NCI-H748 (cell line): ENCODE measurements around the gene SNX27.
"Not testable (repeated sequence)": the region's sequence is repeated elsewhere in the genome, so short reads cannot be mapped to it uniquely, and the experiment has no call there.

Experiments
- DNase-seq: peaks from one replicate; lab custom pipeline; 2025; ENCODE audit not compliant: unreplicated experiment; lab: John Stamatoyannopoulos, UW

Gene SNX27

GRCh38 chr1:151720125-151720524, 108.3 kb downstream of the SNX27 start:
- DNase-seq = no peak

- no peak for DNase-seq
Observed at GRCh38 chr1:151720554-151720953, 108.7 kb downstream of the SNX27 start.

DNA sequence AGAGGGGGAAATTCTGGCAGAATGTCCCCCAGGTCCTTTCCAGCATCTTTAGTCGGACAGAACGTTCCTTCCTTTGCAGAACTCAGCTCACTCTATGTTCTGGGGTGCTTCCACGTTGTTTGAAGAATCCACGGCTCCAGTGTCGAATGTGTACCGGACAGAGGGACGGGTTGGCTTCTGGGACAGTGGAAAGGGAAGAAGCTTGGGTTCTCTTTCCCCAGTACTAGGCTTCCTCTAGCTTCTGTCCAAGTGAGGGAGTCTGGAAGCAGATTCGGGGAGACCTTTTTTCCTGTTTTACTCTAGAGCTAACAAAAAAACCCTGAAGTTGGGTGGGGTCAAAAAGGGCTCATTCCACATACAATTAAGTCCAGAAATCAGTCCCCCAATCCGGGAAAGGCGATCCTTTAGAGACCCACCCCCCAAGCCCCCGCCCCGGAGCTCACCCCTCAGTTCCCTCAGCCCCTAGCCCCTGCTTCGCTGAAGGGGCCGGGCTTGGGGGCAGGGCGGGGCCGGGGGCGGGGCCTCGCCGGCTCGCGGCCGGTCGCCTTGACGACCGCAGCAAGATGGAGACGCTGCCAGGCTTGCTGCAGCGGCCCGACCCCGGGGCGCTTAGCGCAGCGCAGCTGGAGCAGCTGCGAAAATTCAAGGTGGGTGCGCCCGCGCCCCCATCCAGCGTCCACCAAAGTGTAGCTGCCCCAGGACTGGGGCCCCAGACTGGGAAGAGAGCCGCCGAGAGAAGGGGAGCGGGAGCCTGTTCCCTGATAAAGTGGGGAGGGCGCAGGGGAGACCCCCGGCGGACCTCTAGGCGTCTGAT, 109.3 kb downstream of the SNX27 start, which contains the start of gene RIIAD1:
TSS of gene RIIAD1 (plus strand) at position 549 of the 814 bp plus-strand sequence. CDS start at position 564, 15 bp downstream.
- DNase-seq = peak; percentile 73

DNA sequence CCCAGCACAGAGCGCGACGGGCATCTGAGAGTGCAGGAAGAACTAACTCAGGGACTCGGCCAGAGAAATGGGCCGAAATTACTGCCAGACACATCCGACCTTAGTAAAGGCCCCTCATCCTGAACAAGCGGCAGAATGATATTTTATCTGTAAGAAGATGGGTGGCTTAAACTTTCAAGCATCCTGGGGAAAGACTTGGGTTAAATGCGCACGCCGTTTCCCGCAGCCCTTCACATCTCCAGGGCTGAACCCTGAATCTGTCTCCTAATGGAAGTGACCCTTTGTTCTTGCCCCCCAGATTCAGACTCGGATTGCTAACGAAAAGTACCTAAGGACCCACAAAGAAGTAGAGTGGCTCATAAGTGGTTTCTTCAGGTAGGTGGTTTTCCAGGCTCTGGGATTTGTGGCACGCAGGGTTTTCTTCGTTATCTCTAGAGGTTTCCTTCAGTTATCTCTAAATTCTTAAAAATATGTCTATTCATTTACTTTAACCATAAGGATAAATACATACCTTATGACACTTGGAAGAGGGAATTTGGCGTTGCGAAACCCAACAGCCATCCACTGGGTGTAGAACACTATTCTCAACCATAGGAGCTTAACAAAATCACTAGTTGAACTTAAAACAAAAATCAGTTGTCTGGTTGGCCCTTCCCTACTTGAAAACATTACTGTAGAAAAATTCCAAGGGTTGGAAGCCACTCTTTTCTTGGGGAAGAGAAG, 110.1 kb downstream of the SNX27 start:
- DNase-seq = no peak

GRCh38 chr1:151723726-151724370, 112.0 kb downstream of the SNX27 start:
- no peak for DNase-seq

DNA sequence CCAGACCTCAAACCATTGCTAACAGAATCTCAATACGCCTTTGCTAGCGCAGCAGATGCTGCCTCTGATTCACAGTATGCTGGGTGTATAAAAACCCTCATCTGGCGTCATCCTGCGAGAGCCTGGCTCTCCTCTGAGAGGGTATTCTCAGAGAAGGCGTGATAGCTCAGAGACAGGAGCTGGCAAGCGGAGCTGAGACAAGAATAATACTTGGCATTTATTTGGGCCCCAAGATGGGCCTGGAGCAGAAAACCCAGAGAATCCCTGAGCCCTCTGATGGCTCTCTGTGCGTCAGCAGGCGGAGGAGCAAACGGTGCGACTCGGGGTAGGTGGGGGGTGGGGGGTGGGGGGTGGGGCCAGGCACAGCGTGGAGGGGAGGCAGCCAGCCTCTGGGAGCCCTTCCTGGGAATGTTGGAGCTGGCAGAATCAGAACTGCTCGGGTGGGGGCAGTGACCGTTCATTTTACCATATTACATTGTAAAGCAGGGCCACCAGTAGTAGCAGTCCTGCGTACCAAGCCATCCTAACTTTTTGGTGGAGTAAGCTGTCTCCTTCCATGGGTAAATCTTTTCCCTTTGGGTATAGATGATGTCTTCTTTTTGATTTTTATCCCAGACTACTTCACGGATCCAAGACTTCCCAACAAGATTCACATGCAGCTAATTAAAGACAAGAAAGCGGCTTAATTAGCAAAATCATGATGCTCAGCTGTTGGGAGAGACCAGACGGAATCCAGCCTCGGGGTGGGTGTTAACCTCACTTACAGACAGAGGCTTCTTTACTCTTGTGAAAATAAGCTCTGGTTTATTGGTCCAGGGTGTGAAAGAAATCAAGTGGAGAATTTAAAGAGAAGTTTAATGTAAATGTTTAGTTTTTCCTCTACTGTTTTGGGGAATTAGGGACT, 116.6 kb downstream of the SNX27 start:
- no peak for DNase-seq

DNA sequence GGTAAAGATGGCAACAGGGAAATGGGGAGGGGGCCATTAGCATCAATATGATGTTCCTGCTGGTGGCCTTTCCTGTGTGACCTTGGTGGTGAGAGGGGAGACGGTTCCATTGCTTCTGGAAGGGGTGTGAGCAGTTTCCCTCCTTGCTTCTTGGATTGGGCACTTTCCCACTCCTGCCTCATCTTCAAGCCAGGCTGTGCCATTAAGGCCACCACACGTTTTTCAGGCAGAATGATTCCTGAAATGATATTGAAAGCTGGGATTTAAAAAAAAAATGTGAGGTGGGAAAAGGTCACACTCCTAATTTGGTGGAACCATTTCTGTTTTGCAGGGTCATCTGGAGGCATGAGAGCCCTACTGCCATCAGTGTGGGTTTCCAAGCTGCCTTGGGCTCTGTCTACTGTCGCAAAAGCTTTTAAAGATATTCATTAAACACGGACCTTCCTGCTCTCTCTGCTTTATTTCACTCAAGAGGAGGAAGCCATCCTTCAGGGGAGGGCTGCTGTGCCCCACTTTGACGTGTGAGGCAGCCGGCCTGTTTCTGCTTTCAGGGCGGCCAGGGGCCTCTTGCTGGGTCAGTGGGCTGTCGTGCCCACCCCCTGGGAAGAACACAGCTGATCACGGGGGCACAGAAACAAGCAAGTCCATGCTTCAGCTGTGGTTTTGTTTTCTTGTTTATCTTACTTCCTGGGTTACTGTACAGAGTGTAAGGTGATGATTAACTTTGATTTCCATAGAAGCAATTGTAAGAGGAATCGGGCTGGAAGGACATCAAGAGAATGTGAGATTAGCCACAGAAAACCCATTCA, 117.5 kb downstream of the SNX27 start:
- no peak for DNase-seq

DNA sequence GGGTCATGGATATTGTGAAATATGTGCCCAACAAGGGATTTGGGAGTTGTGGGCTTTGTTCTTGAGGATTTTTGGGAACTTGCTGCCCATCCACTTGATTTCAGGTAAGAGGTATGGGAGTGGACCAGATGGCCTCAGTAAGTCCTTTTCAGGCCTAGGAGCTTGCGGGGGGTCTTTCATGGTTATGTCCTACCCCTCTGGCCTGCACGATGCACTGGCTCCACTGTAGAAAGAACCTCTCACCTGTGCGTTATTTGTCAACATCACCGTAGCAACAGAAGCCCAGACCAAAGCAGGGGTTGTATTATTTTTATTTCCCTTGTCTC, 118.1 kb downstream of the SNX27 start:
- no peak for DNase-seq

- DNase-seq = no peak
Observed at GRCh38 chr1:151733126-151733525, 121.3 kb downstream of the SNX27 start.

- DNase-seq = not testable (repeated sequence)
Observed at GRCh38 chr1:151733995-151734394, 122.1 kb downstream of the SNX27 start.

DNA sequence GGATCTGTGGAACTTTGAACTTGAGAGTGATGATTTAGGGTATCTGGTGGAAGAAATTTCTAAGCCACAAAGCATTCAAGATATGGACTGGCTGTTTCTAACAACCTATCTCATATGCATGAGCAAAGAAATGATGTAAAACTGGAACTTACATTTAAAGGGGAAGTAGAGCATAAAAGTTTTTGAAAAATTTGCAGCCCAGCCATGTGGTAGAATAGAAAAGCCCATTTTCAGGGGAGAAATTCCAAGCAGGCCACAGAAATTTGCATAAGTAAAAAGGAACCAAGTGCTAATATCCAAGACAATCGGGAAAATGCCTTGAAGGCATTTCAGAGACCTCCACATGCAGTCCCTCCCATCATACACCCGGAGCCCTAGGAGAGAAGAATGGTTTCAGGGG, 125.2 kb downstream of the SNX27 start:
- DNase-seq = no peak

DNA sequence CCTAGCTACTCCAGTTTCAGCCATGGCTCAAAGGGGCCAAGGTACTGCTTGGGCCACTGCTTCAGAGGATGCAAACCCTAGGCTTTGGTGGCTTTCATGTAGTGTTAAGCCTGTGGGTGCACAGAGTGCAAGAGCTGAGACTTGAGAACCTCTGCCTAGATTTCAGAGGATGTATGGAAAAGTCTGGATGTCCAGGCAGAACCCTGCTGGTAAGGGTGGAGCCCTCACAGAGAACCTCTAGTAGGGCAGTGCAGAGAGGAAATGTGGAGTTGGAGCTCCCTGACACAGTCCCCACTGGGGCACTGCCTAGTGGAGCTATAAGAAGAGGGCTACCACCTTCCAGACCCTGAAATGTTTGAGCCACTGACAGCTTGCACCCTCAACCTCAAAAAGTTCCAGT, 125.6 kb downstream of the SNX27 start:
- DNase-seq = no peak

DNA sequence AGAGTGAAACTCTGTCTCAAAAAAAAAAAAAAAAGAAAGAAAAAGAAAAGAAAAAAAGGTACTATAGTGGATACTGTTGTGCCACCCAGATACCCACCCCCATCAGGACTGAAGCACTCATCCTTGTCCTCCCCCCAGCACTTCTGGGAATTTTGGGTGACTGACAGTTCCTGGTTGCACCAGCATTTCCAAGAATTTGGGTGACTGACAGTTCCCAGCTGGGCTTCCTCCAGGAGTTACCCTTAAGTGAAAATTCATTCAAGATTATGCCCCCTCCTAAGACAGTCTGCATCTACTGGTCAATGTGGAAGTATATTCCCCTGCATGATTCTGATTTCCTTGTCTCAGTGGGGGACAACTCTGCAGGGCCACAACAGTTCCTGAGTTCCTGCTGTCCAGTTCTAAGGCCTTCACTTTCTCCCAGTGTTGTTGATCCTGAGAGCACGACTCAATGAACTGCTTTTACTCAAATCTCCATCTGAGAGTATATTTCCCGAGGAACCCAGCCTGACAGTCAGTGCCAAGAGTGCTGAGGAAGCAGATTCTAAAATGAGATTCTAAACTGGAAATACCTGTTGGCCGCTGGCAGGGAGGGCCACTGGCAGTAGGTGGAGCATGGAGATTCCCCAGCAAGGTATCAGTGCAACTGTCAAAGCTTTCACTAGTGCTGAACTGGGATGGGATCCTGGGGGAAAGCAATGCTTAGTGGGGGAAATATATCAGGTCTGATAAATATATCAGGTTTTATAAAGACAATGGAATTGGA, 127.9 kb downstream of the SNX27 start:
- peak; percentile 26 for DNase-seq

- DNase-seq = no peak
Observed at GRCh38 chr1:151741516-151741915, 129.7 kb downstream of the SNX27 start.
